HG02885 (cell line): ENCODE data around the gene ATP2B3.

Experiments
- ATAC-seq: cut with Tn5 transposase; IDR thresholded peaks from one replicate; pipeline ENCODE4 v1.9.1; 2021; ENCODE audit warnings: mild to moderate bottlenecking; ENCODE audit not compliant: unreplicated experiment, poor library complexity

ATP2B3 gene

DNA sequence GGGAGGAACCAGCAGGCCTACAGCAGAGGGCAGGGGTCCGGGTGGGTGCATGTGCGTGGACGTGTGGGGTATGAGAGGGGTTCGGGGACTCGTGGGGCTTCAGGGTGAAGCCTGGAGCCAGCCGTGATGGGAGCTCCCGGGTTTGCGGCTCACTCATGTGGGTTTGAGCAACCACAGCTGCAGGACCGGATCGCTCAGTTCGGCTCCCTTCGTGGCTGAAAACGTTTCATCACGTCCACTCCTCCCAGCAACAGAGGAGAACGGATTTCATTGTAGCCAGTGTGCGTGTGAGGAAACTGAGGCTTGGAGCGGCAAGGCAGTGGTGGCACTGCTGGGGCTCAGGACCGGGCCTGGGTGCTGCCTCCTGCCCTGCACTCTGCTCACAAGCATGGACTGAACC, 12.1 kb upstream of the ATP2B3 start:
- ATAC-seq: no peak

DNA sequence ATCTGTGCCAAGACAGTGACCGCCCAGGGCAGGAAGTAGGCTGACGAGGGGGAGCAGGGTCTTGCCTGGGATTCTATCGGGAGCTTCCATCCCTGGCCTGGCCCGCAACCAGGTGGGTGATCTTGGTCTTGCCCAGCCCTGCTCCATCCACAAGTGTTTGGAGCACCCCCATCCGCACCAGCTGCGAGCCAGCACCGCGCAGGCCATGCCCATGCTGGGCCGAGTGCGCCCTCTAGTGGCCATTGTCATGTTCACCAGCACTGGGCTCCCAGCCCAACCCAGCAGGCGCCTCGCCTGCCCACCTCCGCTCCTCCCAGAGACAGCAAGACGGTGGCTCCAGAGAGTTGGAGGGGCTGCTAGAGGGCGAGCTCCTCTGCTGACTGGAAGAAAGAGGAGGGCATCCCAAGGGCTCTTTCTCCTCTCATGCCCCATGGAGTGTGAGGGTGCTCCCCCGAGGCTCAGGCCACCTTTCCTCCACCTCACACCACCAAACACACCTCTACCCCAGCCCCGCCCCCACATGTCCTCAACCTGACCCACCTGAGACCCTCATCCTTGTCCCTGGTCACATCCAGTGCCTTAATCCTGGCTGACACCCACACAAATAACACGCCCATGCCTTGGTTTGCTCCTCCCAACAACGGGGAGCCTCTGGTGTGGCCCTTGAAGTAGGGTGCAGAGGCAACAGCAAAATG, 9.8 kb upstream of the ATP2B3 start:
- peak; percentile 94 for ATAC-seq

DNA sequence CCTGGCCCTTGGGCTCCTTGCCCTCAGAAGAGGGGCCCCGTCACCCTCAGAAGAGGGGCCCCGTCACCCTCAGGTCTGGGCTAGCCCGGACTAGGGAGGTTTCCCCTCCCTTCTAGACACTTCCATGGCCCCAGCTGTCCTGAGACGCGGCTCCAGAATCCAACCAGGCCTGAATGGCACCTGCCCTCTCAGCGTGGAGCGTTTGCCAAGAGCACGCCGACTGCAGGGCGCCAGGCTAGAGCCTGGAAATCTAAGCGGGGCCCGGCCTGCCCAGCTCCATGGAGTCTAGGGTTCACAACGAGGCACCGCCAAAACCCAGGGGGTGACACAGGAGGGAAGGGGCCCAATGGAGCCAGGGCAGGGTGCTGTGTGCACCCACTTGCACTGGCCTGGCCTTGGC, 7.8 kb upstream of the ATP2B3 start:
- ATAC-seq: no peak

DNA sequence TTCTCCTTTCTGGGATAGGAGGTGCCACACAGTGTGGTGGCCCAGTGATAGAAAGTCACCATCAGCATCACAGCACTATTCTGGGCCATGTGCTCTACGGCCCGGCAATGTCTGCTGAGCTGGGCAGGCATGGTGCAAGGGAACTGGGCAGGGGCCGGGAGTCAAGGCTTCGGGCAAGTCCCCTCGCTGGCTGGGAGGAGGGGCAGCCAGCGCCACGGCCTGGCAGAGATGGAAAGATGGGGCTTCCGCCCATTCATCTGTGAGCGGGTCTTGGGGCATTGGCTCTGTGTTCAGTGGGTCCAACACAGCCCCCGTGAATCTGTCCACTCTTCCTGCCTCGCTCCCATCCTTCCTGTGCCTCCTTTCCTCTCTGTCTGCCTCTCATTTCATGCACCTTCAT, 7.1 kb upstream of the ATP2B3 start:
- ATAC-seq: no peak

DNA sequence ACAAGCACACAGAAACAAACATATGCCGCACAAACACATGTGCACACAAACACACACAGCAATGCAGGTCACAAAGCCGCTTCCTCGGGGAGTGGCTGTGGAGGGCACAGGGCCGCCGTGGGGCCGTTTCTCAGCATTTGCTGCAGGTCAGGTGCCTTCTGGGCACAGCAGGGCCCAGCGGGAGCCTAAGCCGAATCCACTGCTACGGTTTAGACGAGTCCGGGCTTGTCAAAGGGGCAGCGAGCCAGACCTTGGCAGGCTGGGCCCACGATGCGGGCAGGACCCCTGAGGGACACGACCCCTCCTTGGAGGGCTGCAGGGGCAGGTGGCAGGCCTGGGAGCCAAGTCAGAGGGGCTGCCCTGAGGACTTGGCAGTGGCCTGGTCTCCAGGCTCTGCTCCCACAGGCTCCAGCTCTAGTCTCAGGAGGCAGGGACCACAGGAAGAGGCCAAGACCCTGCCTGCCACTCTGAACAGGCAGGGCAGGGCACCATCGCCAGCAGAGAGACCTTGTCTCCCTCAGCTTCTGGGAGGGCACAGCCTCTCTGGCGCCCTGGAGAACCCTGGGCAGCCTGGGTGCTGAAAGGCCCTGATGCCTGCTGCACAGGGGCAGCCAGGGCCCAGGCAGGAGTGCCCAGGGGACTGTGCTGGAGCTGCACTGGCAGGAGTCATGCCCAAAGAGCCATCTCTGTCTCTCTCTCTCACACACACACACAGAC, 5.5 kb upstream of the ATP2B3 start:
- no peak for ATAC-seq

DNA sequence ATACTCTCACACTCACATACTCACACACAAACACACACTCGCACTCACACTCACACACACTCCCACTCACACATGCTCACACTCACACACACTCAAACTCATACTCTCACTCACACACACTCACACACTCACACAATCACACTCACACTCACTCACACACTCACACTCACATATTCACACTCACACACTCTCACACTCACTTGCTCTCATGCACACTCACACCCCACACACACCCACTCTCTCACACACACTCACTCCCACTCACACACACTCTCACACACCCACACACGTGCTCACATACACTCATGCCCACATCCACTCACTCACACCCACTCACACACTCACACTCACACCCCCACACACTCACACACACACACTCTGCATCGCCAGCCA, 4.9 kb upstream of the ATP2B3 start:
- no peak for ATAC-seq

DNA sequence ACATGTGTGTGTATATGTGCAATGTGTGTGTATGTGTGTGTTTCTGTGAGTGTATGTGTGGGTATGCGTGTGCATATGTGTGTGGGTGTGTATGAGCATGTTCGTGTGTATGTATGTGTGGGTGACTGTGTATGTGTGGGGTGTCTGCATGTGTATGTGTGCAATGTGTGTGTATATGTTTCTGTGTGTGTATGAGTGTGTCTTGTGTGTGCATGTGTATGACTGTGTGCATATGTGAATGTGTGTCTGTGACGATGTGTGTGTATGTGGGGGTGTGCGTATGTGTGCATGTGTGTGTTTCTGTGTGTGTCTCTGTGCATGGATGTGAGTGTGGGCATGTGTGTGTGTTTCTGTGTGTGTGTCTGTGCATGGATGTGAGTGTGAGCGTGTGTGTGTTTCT, 4.2 kb upstream of the ATP2B3 start:
- ATAC-seq: no peak

DNA sequence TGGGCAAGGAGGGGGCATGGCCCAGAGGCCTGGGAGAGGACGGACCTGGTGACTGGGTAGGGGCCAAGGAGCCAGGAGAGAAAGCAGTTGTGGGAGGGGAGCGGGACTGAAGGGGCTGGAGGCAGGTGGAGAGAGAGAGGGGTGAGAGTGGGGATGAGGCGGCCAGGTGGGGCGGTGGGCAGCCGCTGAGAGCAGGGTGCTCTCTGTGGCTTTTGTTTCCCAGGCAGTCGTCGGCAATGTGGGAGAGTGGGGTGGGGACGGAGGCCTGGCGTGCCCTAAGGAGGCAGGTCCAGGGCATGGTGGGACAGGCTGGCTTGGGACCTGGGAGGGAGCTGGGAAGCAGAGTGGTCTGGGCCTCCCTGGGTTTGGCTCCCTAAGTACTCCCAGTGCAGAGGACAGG, 3.2 kb upstream of the ATP2B3 start:
- ATAC-seq: no peak

DNA sequence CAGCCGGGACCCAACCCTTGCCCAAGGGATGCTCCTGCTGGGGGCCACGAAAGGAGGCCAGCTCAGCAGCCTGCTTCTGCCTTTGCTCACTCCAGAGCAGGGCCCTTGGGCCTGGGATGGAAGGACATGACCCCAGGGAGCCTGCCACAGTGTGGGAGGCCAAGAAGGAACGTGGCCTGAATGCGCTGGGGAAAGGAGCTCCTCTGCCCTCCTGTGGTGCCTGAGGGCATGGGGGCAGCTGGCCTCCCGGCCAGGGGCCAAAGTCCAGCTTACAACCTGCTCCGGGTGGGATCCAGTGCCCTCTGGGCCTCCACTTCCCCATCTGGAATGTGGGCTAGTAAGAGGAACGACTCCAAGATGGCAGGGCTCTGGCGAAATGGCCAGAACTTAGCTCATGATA, 2.0 kb upstream of the ATP2B3 start:
- ATAC-seq: no peak

DNA sequence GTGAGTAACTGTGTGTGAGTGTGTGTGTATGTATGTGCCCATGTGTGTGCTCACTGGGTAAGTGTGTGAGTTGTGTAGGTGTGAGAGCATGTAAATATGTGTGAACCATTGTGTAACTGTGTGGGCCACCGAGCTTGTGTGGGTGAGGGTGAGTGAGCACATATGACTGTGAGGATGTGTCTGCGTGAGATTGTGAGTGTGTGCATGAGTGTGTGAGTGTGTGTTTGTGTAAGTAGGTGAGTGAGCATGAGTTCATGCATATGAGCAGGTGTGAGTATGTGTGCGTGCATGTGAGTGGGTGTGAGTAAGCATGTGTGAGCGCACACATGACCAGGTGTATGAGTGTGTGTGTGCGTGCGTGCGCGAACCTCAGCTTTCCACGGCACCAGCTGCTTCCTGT, 1.4 kb upstream of the ATP2B3 start:
- no peak for ATAC-seq

DNA sequence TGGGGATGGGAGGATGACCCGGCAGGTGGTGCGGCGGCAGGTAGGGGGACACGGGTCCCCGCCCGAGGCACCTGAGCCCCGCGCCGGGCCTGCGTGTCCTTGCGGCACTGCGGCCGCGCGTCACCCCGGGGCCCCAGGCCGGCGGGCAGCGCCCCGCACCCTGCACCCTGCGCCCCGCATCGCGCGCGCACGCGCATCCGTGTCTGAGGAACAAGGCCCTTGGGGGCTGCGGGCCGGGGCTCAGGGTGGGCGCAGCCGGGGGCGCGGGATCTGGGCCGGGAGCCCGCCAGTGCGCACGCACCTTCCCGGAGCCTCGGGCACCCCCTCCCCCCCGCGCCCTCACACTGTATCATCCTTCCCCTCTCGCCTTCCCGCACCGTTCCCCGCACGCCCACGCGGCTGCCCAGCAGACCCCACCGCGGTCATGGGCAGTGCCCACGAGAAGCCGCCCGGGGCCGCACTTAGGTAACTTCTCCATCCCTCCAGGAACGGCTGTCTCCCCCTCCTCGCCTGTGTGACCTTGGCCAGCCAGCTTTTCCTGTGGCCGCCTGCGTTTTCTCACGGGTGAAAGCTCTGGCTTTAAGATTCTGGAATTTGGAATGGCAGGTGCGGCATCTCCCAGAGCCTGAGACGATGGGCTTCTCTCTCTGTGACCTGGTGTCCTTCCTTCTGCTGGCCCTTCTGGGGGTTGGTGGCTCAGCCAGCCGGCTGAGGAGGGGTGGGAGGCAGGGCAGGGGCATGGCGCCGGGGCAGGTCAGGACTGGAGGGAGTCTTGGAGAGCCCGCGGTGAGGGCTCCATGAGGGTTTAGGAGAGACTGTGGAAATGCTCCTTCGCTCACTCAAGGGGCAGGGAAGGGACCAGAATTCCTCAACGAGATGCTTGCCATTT, 748 bp downstream of the ATP2B3 start:
- ATAC-seq: no peak

DNA sequence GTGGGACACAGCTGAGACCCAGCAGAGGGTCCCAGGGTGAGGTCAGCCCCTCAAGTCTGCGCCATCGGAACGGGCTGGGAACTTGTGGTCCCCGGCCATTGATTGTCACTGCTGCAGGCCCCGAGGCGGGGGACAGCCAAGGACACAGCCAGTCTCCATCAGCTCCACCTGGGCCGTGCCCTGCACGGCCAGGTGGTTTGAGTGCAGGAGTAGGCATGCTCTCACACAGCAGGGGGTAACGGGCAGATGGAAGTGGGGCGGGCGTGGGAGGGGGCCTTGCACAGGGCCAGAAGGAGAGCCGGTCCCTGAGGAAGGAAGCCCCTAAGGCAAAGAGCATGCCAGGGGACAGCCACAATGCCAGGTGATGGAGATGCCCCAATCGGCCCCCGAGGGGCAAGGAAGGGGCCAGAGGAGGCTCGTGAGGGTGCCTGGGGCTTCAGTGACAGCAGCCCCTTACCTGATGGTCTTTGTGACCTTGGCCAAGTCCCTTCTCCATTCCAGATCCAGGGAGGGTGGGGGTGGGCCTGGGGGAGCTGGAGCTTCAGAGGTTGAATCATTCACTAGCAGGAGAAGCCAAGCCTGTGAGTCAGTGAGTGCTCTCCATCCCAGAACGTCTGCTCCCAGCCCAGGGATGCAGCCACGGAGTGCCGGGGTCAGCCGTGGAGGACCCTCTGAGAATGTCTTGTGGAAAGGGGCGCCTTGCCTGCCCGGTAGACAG, 2.3 kb downstream of the ATP2B3 start:
- ATAC-seq: no peak

DNA sequence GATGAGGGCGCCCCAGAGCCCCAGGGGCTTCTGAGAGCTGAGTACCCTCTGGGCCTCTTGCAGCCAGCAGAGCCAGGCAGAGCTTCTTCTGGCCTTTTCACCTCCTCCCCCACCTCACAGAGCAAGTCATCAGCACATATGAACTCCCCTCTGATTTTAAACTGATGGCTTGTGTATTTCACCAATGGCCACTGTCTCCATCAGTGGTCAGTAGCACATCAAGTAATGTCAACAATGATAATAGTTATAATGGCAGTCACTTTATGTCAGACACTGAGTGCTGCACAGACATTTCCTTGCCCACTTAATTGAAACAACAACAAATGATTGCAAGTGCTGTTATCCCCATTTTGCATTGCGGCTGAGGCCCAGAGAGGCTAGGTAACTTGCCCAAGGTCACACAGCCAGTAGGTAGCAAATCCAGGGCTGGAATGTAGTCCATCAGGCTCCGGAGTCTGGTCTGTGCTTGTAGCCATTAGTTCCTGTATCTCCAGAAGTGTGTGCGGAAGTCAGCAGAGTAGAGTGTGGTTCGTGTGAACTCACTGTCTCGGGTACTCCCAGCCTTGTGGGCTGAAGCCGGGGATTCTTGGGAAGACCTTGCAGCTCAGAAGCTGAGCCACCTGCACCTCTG, 3.0 kb downstream of the ATP2B3 start:
- ATAC-seq: no peak

DNA sequence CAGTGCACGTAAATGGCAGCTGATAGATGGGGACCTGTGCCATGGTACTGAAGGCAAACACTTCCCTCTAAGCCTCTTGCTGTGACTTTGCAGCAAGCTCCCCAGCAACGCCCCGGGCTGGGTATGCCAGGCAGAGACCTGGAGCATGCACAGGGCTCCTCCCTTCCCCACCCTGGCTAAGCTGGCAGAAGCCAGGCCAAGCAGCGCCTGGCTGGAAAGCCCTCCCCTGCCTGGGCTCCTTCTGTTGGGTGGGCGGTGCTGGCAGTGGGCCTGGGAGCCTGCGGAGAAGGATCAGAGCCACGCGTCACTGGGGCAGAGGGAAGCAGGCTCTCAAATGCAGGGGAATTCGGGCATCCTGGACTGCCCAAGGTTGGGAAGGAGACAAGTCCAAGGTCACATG, 3.6 kb downstream of the ATP2B3 start:
- no peak for ATAC-seq

DNA sequence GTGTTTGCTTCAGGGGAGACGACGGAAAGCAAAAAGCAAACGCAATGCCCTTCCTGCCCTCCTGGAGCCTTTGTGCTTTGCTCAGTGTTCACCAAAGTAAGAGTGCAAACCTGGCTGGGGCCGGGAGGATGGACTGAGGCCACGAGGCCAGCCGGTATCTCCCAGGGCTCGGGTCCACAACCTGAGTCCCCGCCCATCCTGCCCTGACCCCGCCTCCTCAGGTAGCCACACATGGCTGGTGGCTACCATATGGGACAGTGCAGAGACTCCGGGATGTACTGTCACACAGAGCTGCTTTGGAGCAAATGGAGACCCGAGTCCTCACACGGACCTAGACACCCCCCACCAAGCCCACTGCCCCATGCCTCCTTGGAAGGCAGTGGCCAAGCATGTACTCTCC, 4.8 kb downstream of the ATP2B3 start:
- ATAC-seq: no peak

DNA sequence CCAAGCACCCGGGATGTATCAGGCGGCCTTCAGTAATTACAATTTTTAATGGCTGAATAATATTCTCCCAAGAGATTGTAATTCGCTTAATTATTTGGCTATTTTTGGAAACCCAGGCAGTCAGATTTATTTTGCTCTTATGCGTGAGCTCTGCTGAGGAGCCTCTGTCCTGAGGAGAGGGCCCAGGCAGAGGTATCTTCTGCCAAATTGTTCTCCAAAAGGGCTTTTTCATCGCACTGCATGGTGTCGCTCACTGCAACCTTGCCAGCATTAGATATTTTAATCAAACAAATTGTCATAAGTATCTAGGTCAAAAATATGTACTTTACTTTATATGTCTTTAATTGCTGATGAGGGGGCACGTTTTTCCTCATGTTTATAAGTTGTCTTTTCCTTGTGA, 5.8 kb downstream of the ATP2B3 start:
- no peak for ATAC-seq

DNA sequence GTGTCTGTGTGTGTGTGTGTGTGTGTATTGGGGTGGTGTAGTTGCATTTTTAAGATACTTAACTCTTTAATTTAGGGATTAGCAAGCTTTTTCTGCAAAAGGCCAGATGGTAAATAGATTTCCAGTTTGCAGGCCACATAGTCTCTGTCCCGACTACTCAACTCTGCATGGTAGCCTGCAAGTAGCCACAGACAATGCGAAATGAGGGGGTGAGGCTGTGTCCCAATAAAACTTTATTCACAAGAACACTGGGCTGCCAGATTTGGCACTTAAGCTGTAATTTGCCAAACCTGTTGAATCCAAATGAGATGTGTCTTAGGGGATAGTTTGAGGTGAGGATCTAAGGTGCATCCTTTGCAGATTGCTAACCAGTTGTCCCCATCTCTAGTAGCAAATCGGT, 6.8 kb downstream of the ATP2B3 start:
- no peak for ATAC-seq

DNA sequence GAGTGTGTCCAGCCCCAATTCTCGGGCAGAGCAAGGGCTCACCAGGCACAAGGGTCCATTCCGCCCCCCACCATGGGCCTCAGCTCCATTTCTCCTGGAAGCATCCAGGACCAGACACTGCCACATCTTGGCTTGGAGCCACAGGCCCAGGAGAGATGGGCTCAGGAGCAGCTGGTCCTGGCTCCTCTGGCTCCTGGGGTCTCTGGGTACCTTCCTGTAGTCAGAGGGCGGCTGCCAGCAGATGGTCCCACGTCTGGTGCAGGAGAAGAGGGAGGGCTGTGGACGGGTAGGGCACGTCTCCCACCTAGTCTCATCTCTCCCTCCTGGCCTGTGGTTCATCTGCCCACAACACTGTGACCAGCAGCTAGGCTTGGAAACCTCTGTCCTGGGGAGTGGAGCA, 8.0 kb downstream of the ATP2B3 start:
- ATAC-seq: no peak

DNA sequence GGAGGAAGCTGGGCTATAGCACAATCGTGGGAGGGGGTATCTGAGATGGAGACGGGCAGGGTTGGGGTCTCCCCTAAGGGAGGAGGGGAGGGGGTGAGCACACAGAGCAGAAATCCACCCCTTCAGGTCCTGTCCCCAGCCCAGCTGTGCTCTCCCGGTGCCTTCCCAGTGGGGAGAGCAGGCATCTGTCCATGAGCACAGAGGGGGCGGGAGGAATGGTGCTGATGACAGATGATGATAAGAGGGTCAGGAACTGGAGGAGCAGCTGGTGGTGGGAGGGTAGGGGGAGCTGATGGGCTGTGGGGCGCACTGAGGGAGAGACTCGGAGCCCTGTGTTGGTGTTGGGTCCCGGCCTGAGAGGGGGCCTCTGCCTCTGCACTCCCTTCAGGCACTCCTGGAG, 8.6 kb downstream of the ATP2B3 start:
- ATAC-seq: no peak

DNA sequence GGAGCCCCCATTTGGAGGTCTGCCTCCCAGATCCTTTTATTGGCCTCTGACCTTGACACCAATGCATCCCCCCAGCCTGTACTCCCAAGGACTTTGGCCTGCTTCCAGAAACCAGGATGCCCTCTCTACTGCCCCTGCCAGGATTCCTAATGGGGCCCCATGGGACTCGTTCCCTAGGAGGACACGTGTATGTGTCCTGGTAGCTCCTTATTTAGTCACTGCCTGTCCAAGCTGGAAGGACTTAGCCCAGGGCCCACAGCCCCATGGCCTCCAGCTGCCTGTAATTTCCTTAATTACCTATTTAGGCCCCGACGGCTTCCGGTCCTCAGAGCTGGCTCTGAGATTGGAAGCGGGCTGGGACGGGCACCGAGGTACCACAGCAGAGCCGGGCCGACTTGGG, 9.4 kb downstream of the ATP2B3 start:
- no peak for ATAC-seq
